IPS DF 4.7 (cell line): Measurements from ENCODE around the gene KLHL6.

Experiments
- DNase-seq: peaks from one replicate; pipeline ENCODE4 v3.0.0-alpha.2; 2013; ENCODE audit warnings: low spot score; ENCODE audit errors: extremely low read depth

KLHL6 gene

DNA sequence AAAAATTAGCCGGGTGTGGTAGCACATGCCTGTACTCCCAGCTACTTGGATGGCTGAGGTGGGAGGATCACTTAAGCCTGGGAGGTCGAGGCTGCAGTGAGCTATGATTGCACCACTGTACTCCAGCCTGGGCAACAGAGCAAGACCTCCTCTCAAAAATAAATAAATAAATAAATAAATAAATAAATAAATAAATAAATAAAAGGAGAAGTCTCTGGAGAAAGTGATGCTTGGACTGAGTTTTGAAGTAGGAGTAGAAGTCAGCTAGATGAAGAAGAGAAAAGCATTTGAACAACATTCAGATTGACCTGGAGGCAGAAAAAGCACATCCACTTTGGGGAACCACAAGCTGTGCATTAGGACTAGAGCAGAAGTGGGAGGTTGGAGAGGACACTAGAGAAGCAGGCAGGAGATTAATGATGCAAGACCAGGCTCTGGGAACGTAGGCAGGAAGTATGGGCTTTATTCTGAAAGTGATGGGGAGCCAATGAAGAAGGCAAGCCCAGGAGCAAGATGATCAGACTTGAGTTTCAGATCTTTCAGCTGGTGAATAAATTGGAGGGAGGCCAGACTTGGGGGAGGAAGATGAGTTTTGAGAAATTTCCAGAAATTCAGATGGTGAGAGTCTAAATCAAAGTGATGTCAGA is 48.7 kb downstream of the KLHL6 start:
- no peak for DNase-seq

DNA sequence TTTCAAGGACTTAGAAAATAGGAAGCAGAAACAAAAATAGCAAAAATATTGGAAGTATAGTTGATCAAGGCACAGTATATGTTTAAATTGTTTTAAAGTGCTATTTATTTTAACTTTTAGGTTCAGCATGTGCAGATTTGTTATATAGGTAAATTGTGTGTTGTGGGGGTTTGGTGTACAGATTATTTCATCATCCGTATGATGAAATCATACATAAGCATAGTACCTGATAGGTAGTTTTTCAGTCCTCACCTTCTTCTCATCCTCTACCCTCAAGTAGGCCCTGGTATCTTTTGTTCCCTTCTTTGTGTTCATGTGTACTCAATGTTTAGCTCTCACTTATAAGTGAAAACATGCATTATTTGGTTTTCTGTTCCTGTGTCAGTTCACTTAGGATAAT is 50.9 kb downstream of the KLHL6 start:
- no peak for DNase-seq

- DNase-seq, result no peak
Observed at GRCh38 chr3:183503746-183504145, 51.8 kb downstream of the KLHL6 start.

DNA sequence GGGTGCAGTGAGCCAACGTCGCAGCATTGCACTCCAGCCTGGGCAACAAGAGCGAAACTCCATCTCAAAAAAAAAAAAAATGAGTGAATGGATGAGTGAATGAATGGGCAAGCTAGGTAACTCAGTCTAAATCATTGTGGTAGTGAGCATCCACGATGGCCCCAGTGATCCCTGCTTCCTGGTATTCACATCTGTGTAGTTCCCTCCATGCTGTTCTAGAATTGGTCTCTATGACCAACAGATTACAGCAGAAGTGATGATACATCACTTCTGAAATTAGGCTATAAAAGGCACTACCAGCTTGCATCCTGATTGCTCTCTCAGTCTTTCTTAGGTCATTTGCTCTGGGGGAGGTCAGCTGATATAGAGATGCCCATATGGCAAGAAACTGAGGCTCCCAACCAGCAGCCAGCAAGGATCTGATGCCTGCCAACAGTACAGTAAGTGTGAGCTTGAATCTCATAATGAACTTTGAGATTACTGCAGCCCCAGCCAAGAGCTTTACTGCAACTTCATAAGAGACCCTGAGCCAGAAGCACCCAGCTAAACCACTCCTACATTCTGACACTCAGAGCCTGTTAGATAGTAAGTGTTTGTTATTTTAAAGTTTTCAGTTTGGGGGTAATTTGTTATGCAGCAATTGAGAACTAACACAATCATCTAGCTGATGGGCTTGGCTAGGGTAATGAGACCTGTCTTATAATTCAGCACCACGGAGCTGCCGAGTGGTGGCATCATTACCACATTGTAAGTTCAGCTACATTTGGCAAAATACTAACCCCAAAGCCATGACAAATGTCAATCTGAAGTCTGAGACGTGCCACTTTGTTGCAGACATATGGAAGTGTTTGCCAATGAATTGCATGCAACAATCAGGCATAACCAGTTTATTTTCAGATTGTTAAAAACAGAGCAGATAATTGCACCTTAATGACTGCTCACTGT is 53.0 kb downstream of the KLHL6 start:
- DNase-seq, result no peak

- DNase-seq, result no peak
Observed at GRCh38 chr3:183500981-183501704, 54.4 kb downstream of the KLHL6 start.

- no peak for DNase-seq
Observed at GRCh38 chr3:183500319-183500718, 55.2 kb downstream of the KLHL6 start.

- DNase-seq, result no peak
Observed at GRCh38 chr3:183498634-183499033, 56.9 kb downstream of the KLHL6 start.

- no peak for DNase-seq
Observed at GRCh38 chr3:183497313-183497712, 58.2 kb downstream of the KLHL6 start.

- DNase-seq, result no peak
Observed at GRCh38 chr3:183496311-183496710, 59.2 kb downstream of the KLHL6 start.

DNA sequence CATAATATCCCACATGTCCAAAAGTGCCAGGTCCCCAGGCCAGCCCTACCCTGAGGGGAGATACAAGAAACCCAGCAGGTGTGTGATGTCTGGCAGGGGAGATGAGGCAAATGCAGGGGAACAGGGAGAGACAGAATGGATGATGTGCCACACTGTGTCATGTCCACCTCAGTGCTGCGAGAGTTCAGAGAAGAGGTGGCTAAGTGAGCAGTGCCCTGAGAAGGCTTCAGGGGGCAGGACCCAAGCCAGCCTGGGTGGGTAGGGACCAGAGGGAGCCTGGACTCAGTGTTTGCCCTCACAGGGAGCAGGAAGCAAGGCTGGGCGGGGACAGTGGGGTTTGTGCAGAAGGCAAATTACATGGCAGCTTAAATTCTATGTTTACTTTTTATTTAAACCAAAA is 61.2 kb downstream of the KLHL6 start:
- no peak for DNase-seq

GRCh38 chr3:183493296-183494045 is 62.0 kb downstream of the KLHL6 start:
- DNase-seq, result no peak

GRCh38 chr3:183492849-183493179 is 62.7 kb downstream of the KLHL6 start:
- DNase-seq, result no peak

DNA sequence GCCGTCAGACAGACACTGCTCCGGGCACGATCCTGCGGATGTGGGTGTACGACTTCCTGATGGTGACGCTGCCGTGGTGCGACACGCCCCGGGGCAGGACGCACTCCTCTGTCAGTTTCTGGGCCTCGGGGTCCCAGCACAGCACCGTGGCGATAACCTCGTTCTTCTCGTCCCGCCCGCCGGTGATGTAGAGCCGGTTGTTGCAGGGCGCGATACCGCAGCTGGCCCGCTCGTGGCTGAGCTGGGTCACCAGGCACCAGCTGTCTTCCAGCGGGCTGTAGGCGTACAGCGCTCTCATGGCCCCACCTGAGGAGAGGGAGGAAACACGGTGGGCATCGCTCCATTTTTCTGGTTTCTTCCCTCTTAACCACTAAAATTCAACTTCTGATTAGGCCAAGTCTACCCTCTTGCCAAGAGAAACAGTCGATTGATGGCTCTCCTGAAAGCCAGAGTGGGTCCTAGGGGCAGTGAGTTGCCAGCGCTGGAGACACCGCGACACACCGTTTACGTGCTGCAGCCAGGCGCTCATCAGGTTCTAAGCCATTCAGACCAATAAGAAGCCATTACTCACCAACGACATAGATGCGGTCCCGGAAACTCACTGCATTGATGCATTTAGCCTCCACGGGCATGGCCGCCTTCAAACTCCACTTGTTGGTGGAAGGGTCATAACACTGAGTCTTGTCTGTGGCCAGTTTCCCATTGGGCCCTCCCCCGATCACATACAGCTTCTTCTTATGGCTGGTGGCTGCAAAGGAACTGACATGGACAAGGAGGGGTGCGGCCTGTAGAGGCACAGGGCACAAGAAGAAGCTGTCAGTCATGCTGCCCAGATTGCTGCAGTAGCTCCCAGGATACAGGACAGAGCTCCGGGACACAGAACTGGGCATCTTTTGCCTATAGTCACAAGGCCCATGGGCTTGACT is 63.3 kb downstream of the KLHL6 start:
- DNase-seq, result no peak

DNA sequence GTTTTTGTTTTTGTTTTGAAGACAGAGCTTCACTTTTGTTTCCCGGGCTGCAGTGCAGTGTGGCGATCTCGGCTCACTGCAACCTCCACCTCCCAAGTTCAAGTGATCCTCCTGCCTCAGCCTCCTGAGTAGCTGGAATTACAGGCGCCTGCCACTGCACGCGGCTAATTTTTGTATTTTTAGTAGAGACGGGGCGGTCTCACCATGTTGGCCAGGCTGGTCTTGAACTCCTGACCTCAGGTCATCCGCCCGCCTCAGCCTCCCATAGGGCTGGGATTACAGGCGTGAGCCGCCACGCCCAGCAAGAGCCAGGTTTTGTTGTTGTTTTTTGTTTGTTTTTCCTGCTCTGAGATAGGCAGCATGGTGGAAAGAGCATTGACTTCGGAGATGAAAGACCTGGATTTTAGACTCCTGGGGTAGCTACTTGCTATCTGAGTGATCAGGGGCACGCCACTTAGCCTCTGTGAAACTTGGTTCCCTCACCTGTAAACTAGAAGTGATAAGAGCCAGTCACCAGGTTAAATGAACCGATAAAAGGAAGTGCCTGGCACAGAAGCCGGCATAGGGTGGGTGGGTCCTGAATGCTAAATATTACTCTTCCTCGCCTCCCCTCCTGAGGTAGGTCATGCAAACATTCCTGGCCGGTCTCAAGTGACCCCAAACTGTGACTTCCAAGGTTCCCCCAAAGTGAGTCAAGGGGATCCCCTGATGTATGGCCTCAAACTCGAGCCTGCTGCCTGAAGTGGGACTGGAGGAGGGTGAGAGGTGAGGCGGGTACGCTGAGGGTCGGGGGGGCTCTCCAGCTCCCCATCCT is 64.2 kb downstream of the KLHL6 start:
- DNase-seq, result no peak

DNA sequence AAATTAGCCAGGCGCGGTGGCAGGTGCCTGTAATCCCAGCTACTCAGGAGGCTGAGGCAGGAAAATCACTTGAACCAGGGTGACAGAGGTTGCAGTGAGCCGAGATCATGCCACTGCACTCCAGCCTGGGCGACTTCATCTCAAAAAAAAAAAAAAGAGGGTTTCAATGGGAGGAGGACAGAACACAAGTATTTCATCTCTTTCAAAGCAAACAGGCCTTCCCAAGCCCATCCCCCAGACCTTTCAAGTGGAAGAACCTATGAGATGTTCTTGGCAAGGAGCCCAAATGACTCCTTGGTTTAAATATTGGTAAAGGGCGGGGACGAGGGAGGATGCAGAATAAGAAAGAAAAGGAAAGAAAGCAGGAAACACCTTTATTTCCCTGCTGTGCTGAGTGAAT is 64.9 kb downstream of the KLHL6 start:
- DNase-seq, result peak; percentile 89

GRCh38 chr3:183490211-183490601 is 65.3 kb downstream of the KLHL6 start:
- DNase-seq, result no peak

DNA sequence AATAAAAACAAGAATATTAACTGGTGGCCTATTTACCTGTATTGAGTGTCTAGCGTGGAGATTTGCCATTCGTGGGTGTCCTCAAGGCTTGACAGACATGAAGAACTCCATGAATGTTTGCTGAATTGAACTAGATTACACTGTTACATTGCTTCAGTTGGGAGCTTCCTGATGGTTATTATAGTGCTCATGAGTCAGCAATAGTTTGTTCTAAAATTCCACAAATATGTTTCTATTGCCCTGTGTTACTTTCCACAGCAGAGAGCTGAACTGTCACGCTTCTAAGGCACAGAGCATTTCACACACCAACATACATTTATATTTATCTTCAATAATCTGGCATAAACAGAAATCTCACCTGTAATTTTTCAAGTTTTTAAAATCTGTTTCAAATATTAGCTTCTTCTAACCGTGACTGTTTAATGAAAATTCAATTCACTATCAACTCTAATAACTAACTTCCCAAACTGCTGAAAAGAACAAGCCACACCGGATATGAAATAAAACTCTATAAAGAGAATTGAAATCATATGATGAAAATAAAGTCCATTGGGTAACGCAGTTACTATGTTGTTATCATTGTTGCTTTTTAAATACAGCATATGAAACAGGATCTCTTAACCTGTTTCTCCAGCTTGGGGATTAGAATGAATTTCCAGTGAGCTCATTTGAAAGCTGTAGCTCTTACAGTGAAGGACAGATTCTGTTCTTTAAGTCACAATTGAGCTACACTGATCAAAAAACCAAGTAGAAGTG is 65.9 kb downstream of the KLHL6 start:
- no peak for DNase-seq

DNA sequence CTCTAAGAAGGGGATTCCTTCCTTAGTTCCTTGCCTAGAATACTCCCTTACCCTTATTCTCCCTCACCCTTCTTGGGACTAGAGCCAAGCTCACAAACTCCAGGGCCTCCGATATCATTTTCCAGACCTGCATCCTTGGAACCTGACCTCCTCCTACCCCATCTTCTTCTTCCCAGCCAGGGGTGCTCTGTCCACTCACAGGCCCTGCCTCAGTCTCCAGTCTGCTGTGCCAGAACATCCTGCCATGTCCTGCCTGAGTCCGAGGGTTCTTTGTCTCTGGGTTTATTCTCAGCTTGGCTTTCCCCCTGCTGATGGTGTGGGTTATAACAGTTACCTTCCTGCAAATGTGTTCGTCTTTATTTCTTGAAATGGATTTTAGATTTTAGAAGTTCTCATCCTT is 67.2 kb downstream of the KLHL6 start:
- DNase-seq, result no peak

- DNase-seq, result no peak
Observed at GRCh38 chr3:183487896-183488295, 67.6 kb downstream of the KLHL6 start.
